ENCODE data around the gene FZD10. TPM values are rescaled to one million over a fixed set of nuclear protein-coding genes. Genes with fewer than 3 reads are reported as not detected.

FZD10 gene
- total RNA-seq, 1 experiment from 2014 or later: not detected

GRCh38 chr12:130139567-130140421, 22.5 kb upstream of the FZD10 start:
- Mint-ChIP-seq H3K27me3 (ENCODE audit: insufficient read depth, unreplicated experiment) (no peaks in the 10 kb centered on the region), H3K36me3 (ENCODE audit: insufficient read depth, unreplicated experiment) (no peaks in the 10 kb centered on the region), H3K4me3 (ENCODE audit: unreplicated experiment) (no peak overlapping the region), H3K4me1 (ENCODE audit: insufficient read depth, unreplicated experiment) (peaks cover 20% of the 10 kb centered on the region), H3K27ac (ENCODE audit: low read depth, unreplicated experiment) (no peak overlapping the region), H3K9me3 (ENCODE audit: unreplicated experiment) (no peaks in the 10 kb centered on the region)
- TF ChIP-seq CTCF (IDR thresholded peaks at IDR 0.05; ENCODE audit: unreplicated experiment): no peak
- no TSS peak for BruUV-seq (replicated peaks)
- peak; percentile 51 for DNase-seq (ENCODE audit: unreplicated experiment)
- ChIA-PET CTCF (interaction anchor here (0.6 kb wide), 1 partner anchor 30 kb away, joined by 3 read pairs; no protein-coding TSS in a partner anchor), POLR2A (no interaction called here)
- intact Hi-C loops (cut with micrococcal nuclease): no loop called here

DNA sequence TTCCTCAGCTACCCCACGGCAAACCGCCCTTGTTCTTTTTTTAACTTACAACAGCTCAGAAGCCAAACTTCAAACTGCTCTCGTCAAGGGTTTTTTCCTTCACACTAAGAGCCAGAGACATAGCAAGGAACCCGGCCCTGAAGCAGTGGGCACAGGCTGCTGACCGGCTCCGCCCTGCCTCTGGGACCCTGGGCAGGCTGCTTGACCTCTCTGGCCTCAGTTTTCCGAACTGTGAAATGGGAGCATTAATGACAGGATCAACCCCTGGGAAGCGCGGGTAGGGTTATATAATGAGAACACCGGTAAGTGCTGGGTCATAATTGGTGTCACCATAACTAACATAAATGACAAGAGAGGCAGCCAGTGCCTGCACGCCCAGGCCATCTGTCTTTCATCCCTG, 21.2 kb upstream of the FZD10 start:
- Mint-ChIP-seq H3K27me3 (ENCODE audit: insufficient read depth, unreplicated experiment) (no peaks in the 10 kb centered on the region), H3K4me3 (ENCODE audit: unreplicated experiment) (no peak overlapping the region), H3K36me3 (ENCODE audit: insufficient read depth, unreplicated experiment) (no peaks in the 10 kb centered on the region), H3K9me3 (ENCODE audit: unreplicated experiment) (no peaks in the 10 kb centered on the region), H3K27ac (ENCODE audit: low read depth, unreplicated experiment) (no peak overlapping the region), H3K4me1 (ENCODE audit: insufficient read depth, unreplicated experiment) (peaks cover 19% of the 10 kb centered on the region)
- BruUV-seq (replicated peaks): no TSS peak
- intact Hi-C loops (cut with micrococcal nuclease): no loop called here
- no peak for TF ChIP-seq CTCF (IDR thresholded peaks at IDR 0.05; ENCODE audit: unreplicated experiment)
- DNase-seq (ENCODE audit: unreplicated experiment): no peak
- CTCF ChIA-PET: interaction anchor here (1.1 kb wide), 1 partner anchor 109 kb away, joined by 3 read pairs; no protein-coding TSS in a partner anchor
- POLR2A ChIA-PET: no interaction called here

GRCh38 chr12:130141901-130142683, 20.2 kb upstream of the FZD10 start:
- no peak for TF ChIP-seq CTCF (IDR thresholded peaks at IDR 0.05; ENCODE audit: unreplicated experiment)
- POLR2A ChIA-PET: interaction anchor here (1.2 kb wide), 1 partner anchor 44 kb away, joined by 3 read pairs; no protein-coding TSS in a partner anchor
- Mint-ChIP-seq H3K4me3 (ENCODE audit: unreplicated experiment) (no peak overlapping the region), H3K4me1 (ENCODE audit: insufficient read depth, unreplicated experiment) (peaks cover 12% of the 10 kb centered on the region), H3K27me3 (ENCODE audit: insufficient read depth, unreplicated experiment) (no peaks in the 10 kb centered on the region), H3K27ac (ENCODE audit: low read depth, unreplicated experiment) (no peak overlapping the region), H3K9me3 (ENCODE audit: unreplicated experiment) (no peaks in the 10 kb centered on the region), H3K36me3 (ENCODE audit: insufficient read depth, unreplicated experiment) (no peaks in the 10 kb centered on the region)
- intact Hi-C loops (cut with micrococcal nuclease): no loop called here
- DNase-seq (ENCODE audit: unreplicated experiment): no peak
- BruUV-seq (replicated peaks): no TSS peak
- CTCF ChIA-PET: interaction anchor here (0.7 to 1.3 kb wide), 4 partner anchors 60 to 128 kb away, joined by 3 read pairs; no protein-coding TSS in a partner anchor

DNA sequence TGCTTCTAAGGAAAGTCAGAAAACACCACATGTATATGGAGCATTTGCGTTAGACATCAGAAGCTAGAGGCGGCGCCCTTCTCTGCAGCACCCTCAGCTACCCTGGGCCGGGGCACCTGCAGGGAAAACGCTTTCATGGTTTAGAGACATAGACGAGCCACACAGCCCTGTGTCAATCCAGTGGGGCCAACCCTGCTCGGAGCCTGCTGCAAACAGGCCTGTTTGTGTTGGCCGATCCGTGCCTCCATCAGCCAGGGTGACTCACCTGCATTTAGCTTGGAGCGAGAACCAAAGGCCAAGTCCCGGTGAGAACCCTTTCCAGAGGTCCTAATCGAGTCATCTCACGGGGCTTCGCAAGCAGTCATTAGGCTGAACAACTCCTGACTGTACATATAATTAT, 19.5 kb upstream of the FZD10 start:
- CTCF ChIA-PET: interaction anchor here (0.7 to 1.3 kb wide), 3 partner anchors 61 to 129 kb away, joined by 3 read pairs; no protein-coding TSS in a partner anchor
- TF ChIP-seq CTCF (IDR thresholded peaks at IDR 0.05; ENCODE audit: unreplicated experiment): no peak
- intact Hi-C loops (cut with micrococcal nuclease): no loop called here
- no peaks in the 10 kb centered on the region for H3K36me3 Mint-ChIP-seq (ENCODE audit: insufficient read depth, unreplicated experiment)
- DNase-seq (ENCODE audit: unreplicated experiment): peak; percentile 82
- H3K27me3 Mint-ChIP-seq (ENCODE audit: insufficient read depth, unreplicated experiment): no peaks in the 10 kb centered on the region
- no peaks in the 10 kb centered on the region for H3K9me3 Mint-ChIP-seq (ENCODE audit: unreplicated experiment)
- no peak overlapping the region for H3K27ac Mint-ChIP-seq (ENCODE audit: low read depth, unreplicated experiment)
- no peak overlapping the region for H3K4me3 Mint-ChIP-seq (ENCODE audit: unreplicated experiment)
- BruUV-seq (replicated peaks): no TSS peak
- POLR2A ChIA-PET: interaction anchor here (1.2 kb wide), 1 partner anchor 45 kb away, joined by 3 read pairs; no protein-coding TSS in a partner anchor
- H3K4me1 Mint-ChIP-seq (ENCODE audit: insufficient read depth, unreplicated experiment): peaks cover 7% of the 10 kb centered on the region
